Activated CD8-positive, alpha-beta memory T cell treated with anti-CD3 and anti-CD28 coated beads for 1 hour (primary cell): ENCODE data around the gene MSANTD1.

Experiments
- DNase-seq, 2 donors: peaks; one replicate each; pipeline ENCODE4 v3.0.0-alpha.2; 2020; ENCODE audit warnings: low read depth in 1 of 2; ENCODE audit errors: extremely low read depth in 1 of 2

The MSANTD1 gene

GRCh38 chr4:3261411-3262207 lies 12.7 kb downstream of the MSANTD1 start:
- DNase-seq: no peak

DNA sequence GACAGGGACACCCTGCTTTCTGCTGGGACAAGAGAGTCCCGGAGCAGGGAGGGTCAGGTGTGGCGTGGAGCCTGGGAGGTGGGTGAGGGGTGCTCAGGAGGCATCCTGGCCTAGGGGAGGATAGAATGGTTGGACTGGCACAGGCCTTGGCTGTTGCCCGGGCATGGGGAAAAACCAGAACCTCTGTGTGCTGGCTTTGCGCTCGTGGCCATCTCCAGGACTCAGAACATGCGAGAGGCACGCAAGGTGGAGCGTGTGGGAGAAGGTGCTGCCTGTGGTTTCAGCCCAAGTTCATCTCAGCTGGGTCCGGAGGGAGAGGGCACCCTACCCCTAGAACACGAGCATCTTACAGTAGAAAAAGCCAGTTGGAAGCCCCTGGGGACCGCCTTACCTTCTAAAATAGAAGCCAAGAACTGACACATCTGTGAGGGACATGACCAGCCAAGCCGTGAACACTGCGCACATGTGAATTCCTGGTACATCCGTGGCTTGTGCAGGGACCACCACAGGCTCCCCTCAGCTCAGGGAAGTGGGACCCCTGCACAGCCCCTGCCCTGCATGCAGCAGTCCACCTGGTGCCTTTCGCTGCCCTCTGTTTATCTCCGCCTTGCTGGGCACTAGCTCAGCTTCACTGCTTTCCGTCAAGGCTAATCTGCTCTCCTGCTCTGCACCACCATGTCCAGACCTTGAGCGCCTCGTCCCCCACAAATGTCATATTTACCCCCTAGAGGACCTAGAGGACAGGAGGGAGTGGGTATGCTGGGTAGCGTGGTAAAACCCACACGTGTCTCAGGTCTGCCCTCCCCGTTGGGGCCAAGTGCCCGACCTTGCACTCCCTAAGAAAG lies 13.5 kb downstream of the MSANTD1 start:
- no peak for DNase-seq

DNA sequence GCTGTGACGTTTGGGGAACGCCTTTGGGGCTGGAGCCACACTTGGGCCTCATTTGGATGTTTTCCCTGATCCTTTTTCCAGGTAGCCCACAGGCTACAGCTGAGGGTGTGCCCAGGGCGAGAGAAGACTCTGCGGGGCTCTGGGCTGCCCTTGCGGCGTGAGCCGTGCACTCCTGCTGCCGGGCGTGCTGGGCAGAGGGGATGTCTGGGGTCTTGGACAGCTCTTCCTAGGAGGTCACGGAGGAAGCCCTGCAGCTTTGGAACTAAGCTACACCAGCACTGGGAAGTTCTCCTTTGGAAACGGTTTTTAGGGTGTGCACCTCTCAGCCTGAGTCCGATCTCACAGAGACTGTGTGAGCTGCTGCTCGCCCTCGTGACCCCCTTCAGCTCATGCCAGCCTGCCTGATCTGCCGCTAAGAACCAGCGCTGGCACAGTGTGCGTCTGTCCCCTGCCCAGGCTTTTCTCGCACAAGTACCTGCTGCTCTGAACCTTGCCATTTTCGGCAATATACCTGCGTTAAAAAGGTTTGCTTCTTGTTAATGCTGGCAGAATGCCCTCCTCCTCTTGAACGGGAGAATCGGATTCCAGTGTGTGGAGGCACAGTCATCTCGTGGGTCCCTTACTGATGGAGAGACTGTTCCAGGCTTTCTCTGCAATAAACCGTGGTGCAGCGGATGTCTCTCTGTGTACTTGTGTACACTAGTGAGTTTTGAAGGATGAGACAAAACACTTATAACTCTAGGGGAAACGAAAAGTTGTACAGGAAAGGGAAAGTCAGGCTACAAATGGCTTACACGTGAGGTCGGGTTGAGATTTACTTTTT lies 14.3 kb downstream of the MSANTD1 start:
- no peak for DNase-seq

GRCh38 chr4:3263876-3264193 lies 14.9 kb downstream of the MSANTD1 start:
- DNase-seq: no peak

DNA sequence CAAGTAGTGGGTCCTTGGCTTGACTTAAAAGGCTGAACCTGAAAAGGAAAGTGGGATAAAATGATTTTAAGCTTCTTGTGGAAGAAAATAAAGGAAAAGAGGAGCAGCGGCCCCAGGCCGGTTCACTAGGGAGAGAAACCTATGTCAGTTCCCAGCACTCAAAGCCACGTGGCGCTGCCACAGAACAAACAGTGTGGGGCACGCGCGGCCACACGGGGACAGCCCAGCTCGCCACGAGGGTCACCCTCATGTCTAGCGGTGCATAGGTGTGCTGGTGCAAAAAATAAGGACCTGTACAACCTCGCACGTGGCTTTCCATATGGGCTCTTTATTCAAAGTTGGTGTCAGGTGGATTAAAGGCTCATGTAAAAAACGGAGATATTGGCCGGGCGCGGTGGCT lies 17.1 kb downstream of the MSANTD1 start:
- DNase-seq: no peak

DNA sequence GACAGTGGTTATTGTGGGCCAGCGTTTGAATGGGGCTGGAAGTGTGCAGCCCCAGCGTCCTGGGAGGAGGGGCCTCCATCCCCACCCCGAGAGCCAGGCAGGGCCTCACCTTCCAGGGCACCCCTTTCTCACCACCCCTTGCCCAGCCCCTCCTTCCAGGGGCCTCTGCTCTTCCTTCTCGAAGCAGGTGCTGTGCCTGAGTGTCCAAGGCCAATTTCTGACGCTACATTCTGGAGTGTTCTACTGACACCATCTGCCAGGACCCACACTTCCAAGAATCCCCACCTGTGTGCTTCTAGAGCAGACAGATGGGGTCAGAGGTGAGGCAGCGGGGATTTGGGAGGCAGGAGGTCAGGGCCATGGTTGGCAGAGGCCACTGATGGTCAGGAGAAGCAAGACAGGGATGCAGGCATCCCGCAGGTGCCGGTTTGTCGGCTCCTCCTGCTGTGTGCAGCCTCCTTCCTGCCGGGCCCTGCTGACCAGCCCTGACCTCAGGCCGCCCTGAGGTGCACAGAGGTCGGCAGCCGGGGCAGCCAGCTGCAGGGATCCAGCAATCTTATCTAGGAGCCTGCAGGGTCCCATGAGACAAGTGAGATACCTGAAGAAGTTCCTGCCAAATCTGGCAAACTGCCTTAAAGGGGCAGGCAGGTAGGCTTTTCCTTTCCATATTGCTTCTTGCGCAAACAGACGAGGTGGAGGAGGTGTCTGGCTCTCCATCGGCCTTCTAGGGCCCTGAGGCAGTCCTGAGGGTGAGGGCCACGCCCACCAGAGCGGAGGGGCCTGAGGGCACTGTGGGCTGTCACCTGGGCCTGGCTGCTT lies 18.8 kb downstream of the MSANTD1 start:
- DNase-seq: no peak

DNA sequence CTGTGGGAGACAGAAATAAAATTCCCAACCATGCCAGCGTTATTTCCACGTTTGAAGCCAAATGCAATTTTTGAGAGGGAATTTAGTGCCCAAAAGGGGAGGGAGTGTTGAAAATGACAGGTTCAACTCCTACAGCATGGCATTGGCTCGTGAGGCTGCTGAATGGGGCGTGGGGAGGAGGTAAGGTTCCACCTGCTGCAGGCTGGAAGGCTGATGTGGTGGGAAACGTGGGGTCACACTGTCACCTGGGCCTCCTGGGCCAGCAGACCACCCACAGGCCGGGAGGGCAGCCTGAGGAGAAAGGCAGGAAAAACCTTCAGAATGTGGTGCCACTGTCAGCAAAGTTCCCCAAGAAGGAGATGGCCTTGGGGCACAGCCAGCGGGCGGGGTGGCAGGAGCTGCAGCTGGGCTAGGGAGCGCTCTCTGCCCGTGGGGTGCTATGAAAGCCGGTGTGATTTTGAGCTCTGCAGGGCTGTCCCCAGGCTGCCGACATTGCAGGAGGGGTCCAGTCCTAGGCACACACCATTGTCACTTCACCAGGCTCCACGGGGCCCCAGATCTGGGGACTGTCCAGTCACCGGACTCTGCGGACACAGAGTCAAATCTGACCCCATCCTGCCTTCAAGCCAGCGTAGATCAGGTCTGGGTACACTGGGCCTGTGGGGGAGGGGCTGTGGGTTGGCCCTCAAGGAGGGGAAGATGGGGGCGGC lies 19.6 kb downstream of the MSANTD1 start:
- DNase-seq: no peak

DNA sequence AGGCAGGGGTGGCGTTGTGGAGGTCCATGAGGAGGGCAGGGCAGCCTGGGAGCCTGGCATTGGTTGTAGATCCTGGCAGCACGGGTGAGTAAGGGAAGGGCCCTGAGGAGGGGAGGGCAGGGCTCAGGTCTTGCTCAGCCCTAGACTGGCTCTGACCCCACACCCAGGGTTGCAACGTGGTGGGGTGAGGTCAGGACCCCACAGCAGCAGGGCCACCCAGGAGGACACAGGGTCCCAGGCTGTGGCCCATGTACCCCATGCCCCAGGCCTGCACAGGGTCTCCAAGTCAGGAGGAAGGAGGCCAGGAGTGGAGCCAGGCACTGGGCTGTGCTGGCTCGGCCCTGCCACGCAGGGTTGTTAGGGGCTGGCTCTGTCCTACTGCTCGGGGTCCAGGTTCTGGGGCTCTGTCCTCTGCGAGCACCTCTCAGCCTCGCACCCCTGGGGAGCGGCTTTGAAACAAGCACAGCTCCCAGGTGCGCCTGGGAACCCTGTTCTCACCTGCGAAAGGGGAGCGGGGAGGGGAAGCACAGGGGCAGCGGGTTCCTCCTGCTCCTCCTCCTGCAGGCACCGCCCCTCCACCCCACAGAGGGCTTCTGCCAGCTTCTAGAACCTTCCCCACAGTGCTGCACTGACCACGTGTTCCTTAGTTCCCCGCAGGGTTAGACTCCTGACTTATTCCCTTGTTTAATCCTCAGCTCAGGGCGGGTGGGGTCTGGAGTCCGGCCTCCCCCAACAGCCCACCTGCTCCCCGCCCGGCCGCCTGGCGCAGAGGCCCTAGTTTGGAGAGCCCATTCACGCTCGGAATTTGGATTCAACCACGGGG lies 20.4 kb downstream of the MSANTD1 start:
- DNase-seq: no peak

- DNase-seq: no peak
These were observed 21.1 kb downstream of the MSANTD1 start for GRCh38 chr4:3269991-3270611.

- DNase-seq: no peak
These were observed 22.2 kb downstream of the MSANTD1 start for GRCh38 chr4:3271131-3271530.

DNA sequence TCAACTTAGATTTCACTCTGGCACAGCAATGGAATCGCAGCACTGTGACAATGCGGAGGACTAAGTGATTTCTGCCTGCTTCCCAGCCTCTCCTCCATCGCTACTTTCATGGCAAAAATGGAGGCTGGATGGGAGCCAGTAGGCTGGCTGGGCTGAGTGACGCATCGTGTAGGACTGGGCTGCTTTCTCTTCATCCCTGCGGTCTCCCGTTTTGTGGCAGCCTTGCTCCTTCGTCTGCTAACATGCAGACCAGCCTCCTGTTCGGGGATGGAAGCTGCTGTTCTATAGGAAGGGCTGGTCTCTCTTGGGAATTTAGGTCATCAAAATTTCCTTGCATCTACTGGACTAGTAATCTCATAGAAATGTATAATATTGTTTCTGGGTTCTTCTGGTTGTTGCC lies 28.0 kb downstream of the MSANTD1 start:
- no peak for DNase-seq

DNA sequence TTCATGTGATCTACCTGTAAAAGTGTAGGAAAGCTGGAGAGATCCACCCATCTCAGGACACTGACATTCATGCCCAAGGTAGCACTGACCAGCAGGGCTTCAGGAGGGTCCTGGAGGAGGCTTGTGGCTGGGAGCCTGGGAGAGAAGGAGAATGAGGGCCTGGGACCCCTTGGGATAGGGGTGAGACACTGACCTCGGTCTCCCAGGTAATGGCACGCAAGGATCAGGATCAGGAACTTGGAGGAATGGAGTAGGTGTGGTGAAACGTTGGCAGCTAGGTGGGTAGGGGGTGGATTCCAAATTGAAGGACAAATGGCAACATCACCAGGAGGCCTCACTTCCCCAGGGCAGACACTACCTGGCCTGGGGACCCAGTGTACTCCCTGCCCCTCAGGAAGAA lies 31.5 kb downstream of the MSANTD1 start:
- DNase-seq: no peak

GRCh38 chr4:3283483-3283882 lies 34.5 kb downstream of the MSANTD1 start:
- DNase-seq: no peak

GRCh38 chr4:3283916-3284315 lies 35.0 kb downstream of the MSANTD1 start:
- no peak for DNase-seq

DNA sequence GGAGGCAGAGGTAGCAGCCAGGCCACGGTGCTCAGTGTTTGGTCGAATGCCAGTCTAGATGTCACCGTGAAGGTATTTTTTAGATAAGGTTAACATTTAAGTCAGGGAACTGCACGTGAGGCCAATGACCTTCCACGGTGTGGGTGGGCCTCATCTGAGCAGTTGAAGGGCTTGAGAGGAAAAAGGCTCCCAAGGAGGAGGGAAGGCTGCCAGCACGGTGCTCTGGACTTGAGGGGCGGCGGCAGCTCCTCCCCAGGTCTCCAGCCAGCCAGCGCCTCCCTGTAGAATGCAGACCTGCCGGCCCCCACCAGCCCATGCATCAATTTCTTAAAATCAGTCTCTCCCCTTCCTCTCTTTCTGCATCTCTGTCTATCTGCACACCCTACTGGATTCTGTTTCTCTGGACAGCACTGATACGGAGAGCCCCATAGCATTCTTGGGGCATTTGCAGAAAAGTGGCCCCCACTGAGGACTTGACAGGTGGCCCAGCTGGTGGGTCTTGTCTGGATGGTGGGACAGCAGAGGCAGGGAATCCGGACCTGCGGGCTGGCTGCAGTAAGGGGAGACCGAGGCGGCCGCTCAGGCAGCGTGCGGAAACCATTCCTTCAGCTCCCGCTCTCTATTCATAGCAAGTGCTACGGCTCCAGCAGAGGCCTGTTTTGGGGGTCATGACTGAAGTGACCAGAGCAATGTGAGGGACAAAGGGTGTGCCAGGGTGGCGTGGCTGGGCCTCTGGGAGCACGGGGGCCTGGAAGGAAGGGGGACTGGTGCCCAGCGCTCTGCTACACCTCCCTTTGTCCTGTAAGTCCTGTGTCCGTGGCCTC lies 36.0 kb downstream of the MSANTD1 start:
- DNase-seq: no peak

- no peak for DNase-seq
These were observed 36.8 kb downstream of the MSANTD1 start for GRCh38 chr4:3285558-3286334.
